PC-3 (cell line): ENCODE measurements around the gene PHGDH.

Experiments used
- CTCF ChIP-seq: fragments of 300-600 bp; sonication (generic); conservative IDR thresholded peaks from 2 replicates; pipeline ENCODE4 v1.5.1; 2017; ENCODE audit warnings: antibody characterized with exemption, low read depth, mild to moderate bottlenecking, low read length
- EZH2 ChIP-seq: fragments of 300-600 bp; sonication (generic); IDR thresholded peaks from one replicate; pipeline ENCODE4 v1.6.1; 2017; ENCODE audit warnings: antibody characterized with exemption, mild to moderate bottlenecking, low read length; ENCODE audit not compliant: unreplicated experiment
- EZH2phosphoT487 ChIP-seq: fragments of 300-600 bp; sonication (generic); IDR thresholded peaks from 2 replicates; pipeline ENCODE4 v1.6.1; 2018; ENCODE audit warnings: mild to moderate bottlenecking, antibody characterized with exemption, low read length, borderline replicate concordance

- TF ChIP-seq CTCF (no peak), EZH2 (no peak), EZH2phosphoT487 (no peak)
Measured at GRCh38 chr1:119738100-119738720, 26.5 kb downstream of the PHGDH start.
